ENCODE results near the gene COL5A1. TPM values are rescaled to one million over a fixed set of nuclear protein-coding genes. Genes with fewer than 3 reads are reported as not detected.

The COL5A1 gene
- polyA plus RNA-seq, 1 donor (not counting 4 experiments of a cell fraction or from before 2014, with no cell fraction given) = 3.1 TPM

- Histone ChIP-seq H3K36me3 (ENCODE audit: control insufficient read depth in 2 of 2, extremely low read depth in 1 of 2, insufficient read depth in 2 of 2, low read length in 2 of 2) (no peaks in the 10 kb centered on the region), H4K20me1 (ENCODE audit: control insufficient read depth, extremely low read depth, insufficient read depth, low read length) (no peaks in the 10 kb centered on the region), H3K4me3 (ENCODE audit: control insufficient read depth in 2 of 3, extremely low read depth in 1 of 3, insufficient read depth in 2 of 3, low read depth in 1 of 3, low read length in 3 of 3) (no peak overlapping the region), H3K9me1 (ENCODE audit: control insufficient read depth, extremely low read depth, insufficient read depth, low read length) (no peaks in the 10 kb centered on the region), H3K9me3 (ENCODE audit: control insufficient read depth, low read depth, low read length) (no peaks in the 10 kb centered on the region), H3K27me3 (ENCODE audit: control insufficient read depth, extremely low read depth, insufficient read depth, low read length) (peaks cover 37% of the 10 kb centered on the region), H2AFZ (ENCODE audit: control insufficient read depth, low read length) (no peak overlapping the region), H3K4me1 (ENCODE audit: control insufficient read depth, extremely low read depth, insufficient read depth, low read length) (peaks cover 18% of the 10 kb centered on the region), H3K4me2 (ENCODE audit: control insufficient read depth, extremely low read depth, insufficient read depth, low read depth, low read length) (no peak overlapping the region), H3K79me2 (ENCODE audit: control insufficient read depth, insufficient read depth, low read length) (no peaks in the 10 kb centered on the region), H3K27ac (ENCODE audit: control insufficient read depth, insufficient read depth, low read length) (no peak overlapping the region), H3K9ac (ENCODE audit: control insufficient read depth, extremely low read depth, insufficient read depth, low read length) (no peak overlapping the region)
- dilution Hi-C loops (cut with MboI; ENCODE audit: extremely low pct_ligation_motif_present, low sequenced_read_pairs) = no loop called here
- no peak for TF ChIP-seq EZH2 (IDR thresholded peaks at IDR 0.05; ENCODE audit: low read length)
- no peak for TF ChIP-seq CTCF (optimal IDR thresholded peaks at IDR 0.05 in 1 of 3, IDR thresholded peaks at IDR 0.05 in 1 of 3, conservative IDR thresholded peaks at IDR 0.05 in 1 of 3; ENCODE audit: extremely low read depth in 1 of 3, insufficient read depth in 2 of 3, low read length in 3 of 3)
- DNase-seq (ENCODE audit: low read depth, low spot score) (no peak), FAIRE-seq (no peak)
These were observed 135.6 kb downstream of the COL5A1 start for GRCh38 chr9:134777153-134777552.

DNA sequence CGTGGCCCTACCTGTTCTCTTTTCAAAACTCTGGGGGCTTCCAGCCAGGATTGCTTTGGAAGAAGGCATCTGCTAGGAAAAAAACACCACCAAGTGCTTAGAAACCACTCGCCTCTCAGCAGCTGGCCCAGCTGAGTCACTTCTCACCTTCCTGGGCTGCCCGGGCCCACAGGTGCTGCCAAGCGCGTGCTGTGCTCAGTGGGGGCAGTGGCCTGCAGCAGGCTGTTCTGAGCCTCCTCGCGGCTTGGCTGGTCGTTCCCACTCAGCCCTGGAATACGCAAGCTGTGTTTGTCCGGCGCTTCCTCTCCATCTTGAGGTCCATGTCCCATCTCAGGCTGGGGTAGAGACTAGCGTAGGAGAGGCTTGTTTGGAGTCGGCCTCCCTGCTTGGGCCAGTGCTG lies 136.6 kb downstream of the COL5A1 start:
- H2AFZ ChIP-seq (ENCODE audit: control insufficient read depth, low read length) = no peak overlapping the region
- DNase-seq (ENCODE audit: low read depth, low spot score) = no peak
- TF ChIP-seq EZH2 (IDR thresholded peaks at IDR 0.05; ENCODE audit: low read length) (no peak), CTCF (optimal IDR thresholded peaks at IDR 0.05 in 1 of 3, IDR thresholded peaks at IDR 0.05 in 1 of 3, conservative IDR thresholded peaks at IDR 0.05 in 1 of 3; ENCODE audit: extremely low read depth in 1 of 3, insufficient read depth in 2 of 3, low read length in 3 of 3) (no peak)
- no peak overlapping the region for H3K27ac ChIP-seq (ENCODE audit: control insufficient read depth, insufficient read depth, low read length)
- H3K9me1 ChIP-seq (ENCODE audit: control insufficient read depth, extremely low read depth, insufficient read depth, low read length) = no peaks in the 10 kb centered on the region
- no peaks in the 10 kb centered on the region for H3K36me3 ChIP-seq (ENCODE audit: control insufficient read depth in 2 of 2, extremely low read depth in 1 of 2, insufficient read depth in 2 of 2, low read length in 2 of 2)
- H3K4me1 ChIP-seq (ENCODE audit: control insufficient read depth, extremely low read depth, insufficient read depth, low read length) = peaks cover 18% of the 10 kb centered on the region
- dilution Hi-C loops (cut with MboI; ENCODE audit: extremely low pct_ligation_motif_present, low sequenced_read_pairs) = no loop called here
- no peaks in the 10 kb centered on the region for H3K9me3 ChIP-seq (ENCODE audit: control insufficient read depth, low read depth, low read length)
- H3K79me2 ChIP-seq (ENCODE audit: control insufficient read depth, insufficient read depth, low read length) = no peaks in the 10 kb centered on the region
- no peak overlapping the region for H3K4me2 ChIP-seq (ENCODE audit: control insufficient read depth, extremely low read depth, insufficient read depth, low read depth, low read length)
- no peak for FAIRE-seq
- no peaks in the 10 kb centered on the region for H4K20me1 ChIP-seq (ENCODE audit: control insufficient read depth, extremely low read depth, insufficient read depth, low read length)
- H3K4me3 ChIP-seq (ENCODE audit: control insufficient read depth in 2 of 3, extremely low read depth in 1 of 3, insufficient read depth in 2 of 3, low read depth in 1 of 3, low read length in 3 of 3) = no peak overlapping the region
- H3K9ac ChIP-seq (ENCODE audit: control insufficient read depth, extremely low read depth, insufficient read depth, low read length) = no peak overlapping the region
- H3K27me3 ChIP-seq (ENCODE audit: control insufficient read depth, extremely low read depth, insufficient read depth, low read length) = peaks cover 37% of the 10 kb centered on the region
